Sigmoid colon (tissue), 7 donors: ENCODE results near the gene TNK2. TPM values are rescaled to one million over a fixed set of nuclear protein-coding genes. Genes with fewer than 3 reads are reported as not detected.

Experiments
- DNase-seq: peaks from one replicate; pipeline ENCODE4 v3.0.0-alpha.2; 2019
- H3K27ac ChIP-seq, 4 donors: fragments of 200-600 bp; sonication (generic); one replicate each; pipeline ENCODE4 v1.5.1; 2016 to 2019; ENCODE audit warnings: mild to moderate bottlenecking in 1 of 4
- H3K27me3 ChIP-seq, 3 donors: fragments of 200-600 bp; sonication (generic); one replicate each; pipeline ENCODE4 v1.5.1; 2019; ENCODE audit warnings: mild to moderate bottlenecking in 1 of 3
- H3K36me3 ChIP-seq, 4 donors: fragments of 200-600 bp; sonication (generic); one replicate each; pipeline ENCODE4 v1.5.1; 2016 to 2019
- H3K4me1 ChIP-seq, 4 donors: fragments of 200-600 bp; sonication (generic); one replicate each; pipeline ENCODE4 v1.5.1; 2017 to 2019
- H3K4me3 ChIP-seq, 4 donors: fragments of 200-600 bp; sonication (generic); one replicate each; pipeline ENCODE4 v1.5.1; 2017 to 2019; ENCODE audit warnings: mild to moderate bottlenecking in 2 of 4, moderate library complexity in 1 of 4
- H3K9me3 ChIP-seq, 4 donors: fragments of 200-600 bp in 3 of 4; sonication (generic) in 3 of 4; one replicate each; pipeline versions ENCODE4 v1.5.1 to v1.6.1; 2013 to 2019
- CTCF ChIP-seq, 4 experiments: fragments of 450-650 bp in 3 of 4; fragments of 200-600 bp in 1 of 4; IDR thresholded peaks; one replicate each; pipeline ENCODE4 v1.5.1; 2016 to 2019; ENCODE audit warnings: antibody characterized with exemption in 4 of 4, mild to moderate bottlenecking in 3 of 4, moderate library complexity in 2 of 4
- EP300 ChIP-seq, 4 donors: sonication (generic); formaldehyde crosslinking; IDR thresholded peaks; one replicate each; pipeline ENCODE4 v1.6.1; 2017; ENCODE audit warnings: antibody characterized with exemption in 4 of 4
- POLR2A ChIP-seq, 2 donors: fragments of 450-650 bp; IDR thresholded peaks; one replicate each; pipeline ENCODE4 v1.6.1; 2016; ENCODE audit warnings: antibody characterized with exemption in 2 of 2, mild to moderate bottlenecking in 2 of 2, moderate library complexity in 2 of 2
- POLR2AphosphoS5 ChIP-seq, 4 donors: sonication (generic); formaldehyde crosslinking; IDR thresholded peaks; one replicate each; pipeline ENCODE4 v1.6.1; 2017; ENCODE audit warnings: antibody characterized with exemption in 4 of 4
- WGBS, 2 donors: extraction: QIAGEN DNeasy Blood & Tissue Kit; methylation state at CpG; one replicate each; pipeline ENCODE4 v1.1.7; 2013; 5-methylcytosine and 5-hydroxymethylcytosine counted together
- intact Hi-C: fragments of 100-400 bp; cut with DNase I; formaldehyde crosslinking; loops from one replicate; pipeline ENCODE4 v1.15.1; 2023
- polyA plus RNA-seq, 3 donors: library from polyadenylated mRNA; stranded (reverse); fragments of 200-250 nt; gene quantifications; one replicate each; pipeline ENCODE4 v1.2.3, GENCODE V29; 2013
- total RNA-seq, 4 donors: library from RNA; depleted of rRNA; stranded (reverse); fragments of >200 nt; gene quantifications; one replicate each; pipeline ENCODE4 v1.1.0, GENCODE V29; 2016
- donor health status: healthy with polysubstance abuse.
- donor health status: Bipolar disorder and iron deficiency.
- donor health status: healthy.

The TNK2 gene
- total and polyA plus RNA-seq, 7 donors: 8.4 to 44.0 (median 17.1) TPM

GRCh38 chr3:195931582-195932273, 23.4 kb upstream of the TNK2 start:
- Histone ChIP-seq H3K9me3 (no peaks in the 10 kb centered on the region), H3K4me3 (no peak overlapping the region), H3K27ac (no peak overlapping the region), H3K4me1 (no peaks in the 10 kb centered on the region), H3K36me3 (no peaks in the 10 kb centered on the region), H3K27me3 (no peaks in the 10 kb centered on the region)
- TF ChIP-seq CTCF (IDR thresholded peaks at IDR 0.05) (no peak), POLR2A (IDR thresholded peaks at IDR 0.05) (no peak), EP300 (IDR thresholded peaks at IDR 0.05) (no peak), POLR2AphosphoS5 (IDR thresholded peaks at IDR 0.05) (no peak)
- DNase-seq: peak; percentile 45
- intact Hi-C loops: no loop called here
- 84 to 86% methylated on average over 8 of the region's 8 CpGs for WGBS, 2 donors

- Histone ChIP-seq H3K27me3 (peaks cover 0 to 6% (median 0%) of the 10 kb centered on the region in 3 donors), H3K27ac (no peak overlapping the region), H3K9me3 (no peaks in the 10 kb centered on the region), H3K4me1 (no peaks in the 10 kb centered on the region), H3K4me3 (no peak overlapping the region), H3K36me3 (no peaks in the 10 kb centered on the region)
- intact Hi-C loops: no loop called here
- peak; percentile 11 for DNase-seq
- WGBS, 2 donors: 84 to 89% methylated on average over 3 of the region's 3 CpGs
- TF ChIP-seq POLR2A (IDR thresholded peaks at IDR 0.05): no peak
- TF ChIP-seq CTCF (IDR thresholded peaks at IDR 0.05): no peak
- no peak for TF ChIP-seq EP300 (IDR thresholded peaks at IDR 0.05)
- TF ChIP-seq POLR2AphosphoS5 (IDR thresholded peaks at IDR 0.05): no peak
Observed at GRCh38 chr3:195929452-195929851, 21.1 kb upstream of the TNK2 start.

GRCh38 chr3:195921334-195921791, 13.0 kb upstream of the TNK2 start:
- no peaks in the 10 kb centered on the region for H3K36me3 ChIP-seq
- WGBS, 2 donors: 78 to 85% methylated on average over 13 of the region's 13 CpGs
- H3K27ac ChIP-seq: no peak overlapping the region
- no peak for TF ChIP-seq POLR2AphosphoS5 (IDR thresholded peaks at IDR 0.05)
- no peak for TF ChIP-seq POLR2A (IDR thresholded peaks at IDR 0.05)
- TF ChIP-seq CTCF (IDR thresholded peaks at IDR 0.05): no peak
- no peak for TF ChIP-seq EP300 (IDR thresholded peaks at IDR 0.05)
- H3K27me3 ChIP-seq: peaks cover 0 to 16% (median 0%) of the 10 kb centered on the region in 3 donors
- H3K4me3 ChIP-seq: no peak overlapping the region
- intact Hi-C loops: no loop called here
- DNase-seq: peak; percentile 14
- H3K4me1 ChIP-seq: no peaks in the 10 kb centered on the region
- no peaks in the 10 kb centered on the region for H3K9me3 ChIP-seq

- H3K27ac ChIP-seq: no peak overlapping the region
- no peaks in the 10 kb centered on the region for H3K9me3 ChIP-seq
- peaks cover 0 to 10% (median 0%) of the 10 kb centered on the region in 3 donors for H3K27me3 ChIP-seq
- peak; percentile 26 for DNase-seq
- no peak for TF ChIP-seq POLR2A (IDR thresholded peaks at IDR 0.05)
- no peak for TF ChIP-seq EP300 (IDR thresholded peaks at IDR 0.05)
- TF ChIP-seq POLR2AphosphoS5 (IDR thresholded peaks at IDR 0.05): no peak
- TF ChIP-seq CTCF (IDR thresholded peaks at IDR 0.05): no peak
- no peak overlapping the region for H3K4me3 ChIP-seq
- H3K4me1 ChIP-seq: peaks cover 0 to 13% (median 12%) of the 10 kb centered on the region in 4 donors
- H3K36me3 ChIP-seq: no peaks in the 10 kb centered on the region
- intact Hi-C loops: no loop called here
- WGBS, 2 donors: 89 to 93% methylated on average over 14 of the region's 14 CpGs
Observed at GRCh38 chr3:195918176-195918575, 9.8 kb upstream of the TNK2 start.
